ENCODE measurements around the gene MCEMP1. TPM values are rescaled to one million over a fixed set of nuclear protein-coding genes. Genes with fewer than 3 reads are reported as not detected.

Gene MCEMP1
- total RNA-seq, 2 donors from 2014 or later, result not detected

- ATAC-seq (no peak), DNase-seq (ENCODE audit: low spot score) (no peak)
- Mint-ChIP-seq H3K9me3 (no peaks in the 10 kb centered on the region), H3K27me3 (peaks cover 5 to 8% of the 10 kb centered on the region in 2 donors), H3K27ac (no peak overlapping the region), H3K4me3 (no peak overlapping the region), H3K4me1 (ENCODE audit: low read depth in 2 of 2) (no peaks in the 10 kb centered on the region), H3K36me3 (no peaks in the 10 kb centered on the region)
These were observed 43.5 kb downstream of the MCEMP1 start for GRCh38 chr19:7720351-7720750.

- no peak overlapping the region for H3K4me3 Mint-ChIP-seq
- peaks cover 10 to 11% of the 10 kb centered on the region in 2 donors for H3K27me3 Mint-ChIP-seq
- H3K27ac Mint-ChIP-seq, result no peak overlapping the region
- no peak for ATAC-seq
- no peak for DNase-seq (ENCODE audit: low spot score)
- no peaks in the 10 kb centered on the region for H3K9me3 Mint-ChIP-seq
- H3K4me1 Mint-ChIP-seq (ENCODE audit: low read depth in 2 of 2), result no peaks in the 10 kb centered on the region
- H3K36me3 Mint-ChIP-seq, result no peaks in the 10 kb centered on the region
These were observed 45.4 kb downstream of the MCEMP1 start for GRCh38 chr19:7722231-7722651.

- H3K27me3 Mint-ChIP-seq, result peaks cover 30 to 35% of the 10 kb centered on the region in 2 donors
- no peaks in the 10 kb centered on the region for H3K4me1 Mint-ChIP-seq (ENCODE audit: low read depth in 2 of 2)
- H3K4me3 Mint-ChIP-seq, result no peak overlapping the region
- H3K9me3 Mint-ChIP-seq, result no peaks in the 10 kb centered on the region
- DNase-seq (ENCODE audit: low spot score), result no peak
- no peaks in the 10 kb centered on the region for H3K36me3 Mint-ChIP-seq
- no peak overlapping the region for H3K27ac Mint-ChIP-seq
- ATAC-seq, result no peak
These were observed 48.9 kb downstream of the MCEMP1 start for GRCh38 chr19:7725791-7726190.

- Mint-ChIP-seq H3K27me3 (peaks cover 30 to 39% of the 10 kb centered on the region in 2 donors), H3K27ac (no peak overlapping the region), H3K4me3 (no peak overlapping the region), H3K36me3 (no peaks in the 10 kb centered on the region), H3K4me1 (ENCODE audit: low read depth in 2 of 2) (peaks cover 0 to under 1% of the 10 kb centered on the region in 2 donors), H3K9me3 (no peaks in the 10 kb centered on the region)
- DNase-seq (ENCODE audit: low spot score) (no peak), ATAC-seq (no peak)
These were observed 52.3 kb downstream of the MCEMP1 start for GRCh38 chr19:7729211-7729610.

Other genes with a start within 250 kb of the MCEMP1 start
- 1 to 10 TPM; 1.2 to 1.4 TPM for gene PEX11G, start 188.1 kb upstream of the MCEMP1 start, total RNA-seq
- 10 to 100 TPM; 10.2 to 15.6 TPM for gene ZNF358, start 161.0 kb upstream of the MCEMP1 start, total RNA-seq
- gene MCOLN1, start 154.5 kb upstream of the MCEMP1 start, total RNA-seq, result 10 to 100 TPM; 26.0 to 41.2 TPM
- 100 to 1,000 TPM; 259 to 369 TPM for gene PNPLA6, start 141.4 kb upstream of the MCEMP1 start, total RNA-seq
- 1 to 10 TPM in 1 of 2 donors, under 1 TPM in 1; 0.36 to 1.2 TPM for gene CAMSAP3, start 81.2 kb upstream of the MCEMP1 start, total RNA-seq
- gene XAB2, start 47.5 kb upstream of the MCEMP1 start, total RNA-seq, result 10 to 100 TPM; 42.2 to 46.1 TPM
- gene PET100, start 47.3 kb upstream of the MCEMP1 start, total RNA-seq, result 10 to 100 TPM; 75.9 to 95.7 TPM
- gene PCP2, start 43.4 kb upstream of the MCEMP1 start, total RNA-seq, result 1 to 10 TPM; 1.2 to 1.5 TPM
- gene STXBP2, start 40.0 kb upstream of the MCEMP1 start, total RNA-seq, result 100 to 1,000 TPM; 233 to 247 TPM
- not detected for gene RETN, start 8.0 kb upstream of the MCEMP1 start, total RNA-seq
- gene TRAPPC5, start 3.7 kb downstream of the MCEMP1 start, total RNA-seq, result 10 to 100 TPM; 57.9 to 75.7 TPM
- gene FCER2, start 25.0 kb downstream of the MCEMP1 start, total RNA-seq, result under 1 TPM in 1 of 2 donors, not detected in 1; 0.78 TPM
- not detected for gene CLEC4G, start 55.0 kb downstream of the MCEMP1 start, total RNA-seq
- not detected for gene CD209, start 70.4 kb downstream of the MCEMP1 start, total RNA-seq
- not detected for gene CLEC4M, start 86.2 kb downstream of the MCEMP1 start, total RNA-seq
- 10 to 100 TPM in 1 of 2 donors, 1 to 10 TPM in 1; 7.8 to 11.5 TPM for gene EVI5L, start 153.1 kb downstream of the MCEMP1 start, total RNA-seq
- not detected for gene PRR36, start 197.3 kb downstream of the MCEMP1 start, total RNA-seq
- not detected for gene LRRC8E, start 211.4 kb downstream of the MCEMP1 start, total RNA-seq
- gene MAP2K7, start 226.8 kb downstream of the MCEMP1 start, total RNA-seq, result 10 to 100 TPM; 45.2 to 47.1 TPM
- gene TGFBR3L, start 237.7 kb downstream of the MCEMP1 start, total RNA-seq, result 1 to 10 TPM; 4.7 to 5.6 TPM
- gene SNAPC2, start 243.2 kb downstream of the MCEMP1 start, total RNA-seq, result 10 to 100 TPM; 25.4 to 48.6 TPM
- under 1 TPM in 1 of 2 donors, not detected in 1; 0.33 TPM for gene CTXN1, start 249.0 kb downstream of the MCEMP1 start, total RNA-seq

Measured in natural killer cell treated with Interleukin-12 subunit alpha and Interleukin-12 subunit beta and Interleukin-15 and Interleukin-18, amount 100 ng/mL, for 72 hours (primary cell).